Dendritic cell treated with granulocyte-macrophage colony-stimulating factor and Interleukin-4, amounts not matched to agents 40 ng/mL and 50 ng/mL, for 4 days (primary cell): Measurements from ENCODE around the gene IGFBP3.

ENCODE experiments used
- H3K27ac Mint-ChIP-seq: one replicate; pipeline ENCODE4 v1.8.0; 2022; ENCODE audit warnings: mild to moderate bottlenecking, mixed read lengths
- H3K27me3 Mint-ChIP-seq: one replicate; pipeline ENCODE4 v1.8.0; 2022; ENCODE audit warnings: mild to moderate bottlenecking, mixed read lengths
- H3K36me3 Mint-ChIP-seq: one replicate; pipeline ENCODE4 v1.8.0; 2022; ENCODE audit warnings: low read depth, mixed read lengths
- H3K4me1 Mint-ChIP-seq: one replicate; pipeline ENCODE4 v1.8.0; 2022; ENCODE audit warnings: low read depth, mixed read lengths
- H3K4me3 Mint-ChIP-seq: one replicate; pipeline ENCODE4 v1.8.0; 2022; ENCODE audit warnings: mild to moderate bottlenecking, moderate library complexity, mixed read lengths
- H3K9me3 Mint-ChIP-seq: one replicate; pipeline ENCODE4 v1.8.0; 2022; ENCODE audit warnings: mixed read lengths
- intact Hi-C: fragments of 100-400 bp; cut with micrococcal nuclease; formaldehyde crosslinking; loops from one replicate; pipeline ENCODE4 v1.15.0; 2022

Gene IGFBP3

GRCh38 chr7:45917658-45918057 is 3.4 kb downstream of the IGFBP3 start:
- no peaks in the 10 kb centered on the region for H3K4me1 Mint-ChIP-seq
- intact Hi-C loops, result loop anchor here (1.0 to 5.0 kb wide), 3 partner anchors 1170 to 1335 kb away; no protein-coding TSS in a partner anchor
- no peaks in the 10 kb centered on the region for H3K9me3 Mint-ChIP-seq
- no peak overlapping the region for H3K4me3 Mint-ChIP-seq
- no peak overlapping the region for H3K27ac Mint-ChIP-seq
- peaks cover 57% of the 10 kb centered on the region for H3K27me3 Mint-ChIP-seq
- H3K36me3 Mint-ChIP-seq, result no peaks in the 10 kb centered on the region

DNA sequence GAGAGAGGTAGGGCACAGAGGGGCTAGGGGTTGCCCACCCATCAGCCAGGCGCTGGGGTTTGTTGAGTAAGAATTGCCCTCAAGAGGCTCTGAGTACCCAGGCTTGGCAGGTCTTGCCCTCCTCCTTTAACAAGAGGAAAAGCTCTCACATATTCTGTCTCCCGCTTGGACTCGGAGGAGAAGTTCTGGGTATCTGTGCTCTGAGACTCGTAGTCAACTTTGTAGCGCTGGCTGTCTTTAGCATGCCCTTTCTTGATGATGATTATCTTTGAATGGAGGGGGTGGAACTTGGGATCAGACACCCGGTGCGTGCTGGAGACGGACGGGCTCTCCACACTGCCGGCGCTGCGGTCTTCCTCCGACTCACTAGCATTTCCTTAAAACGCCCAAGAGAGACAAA is 4.0 kb downstream of the IGFBP3 start:
- no peaks in the 10 kb centered on the region for H3K9me3 Mint-ChIP-seq
- H3K36me3 Mint-ChIP-seq, result no peaks in the 10 kb centered on the region
- intact Hi-C loops, result loop anchor here (1.0 to 5.0 kb wide), 2 partner anchors 1170 to 1263 kb away; no protein-coding TSS in a partner anchor
- H3K4me3 Mint-ChIP-seq, result no peak overlapping the region
- H3K27ac Mint-ChIP-seq, result no peak overlapping the region
- H3K27me3 Mint-ChIP-seq, result peaks cover 51% of the 10 kb centered on the region
- no peaks in the 10 kb centered on the region for H3K4me1 Mint-ChIP-seq

GRCh38 chr7:45915606-45916005 is 5.5 kb downstream of the IGFBP3 start:
- Mint-ChIP-seq H3K27ac (no peak overlapping the region), H3K9me3 (no peaks in the 10 kb centered on the region), H3K4me3 (no peak overlapping the region), H3K36me3 (no peaks in the 10 kb centered on the region), H3K27me3 (peaks cover 39% of the 10 kb centered on the region), H3K4me1 (no peaks in the 10 kb centered on the region)
- intact Hi-C loops, result loop anchor here (5.0 kb wide), 1 partner anchor 1172 kb away; no protein-coding TSS in a partner anchor

- Mint-ChIP-seq H3K27ac (no peak overlapping the region), H3K27me3 (peaks cover 34% of the 10 kb centered on the region), H3K36me3 (no peaks in the 10 kb centered on the region), H3K4me3 (no peak overlapping the region), H3K9me3 (no peaks in the 10 kb centered on the region), H3K4me1 (no peaks in the 10 kb centered on the region)
- intact Hi-C loops, result loop anchor here (5.0 kb wide), 1 partner anchor 1172 kb away; no protein-coding TSS in a partner anchor
These were observed 6.2 kb downstream of the IGFBP3 start for GRCh38 chr7:45914911-45915310.

- no peaks in the 10 kb centered on the region for H3K36me3 Mint-ChIP-seq
- no peaks in the 10 kb centered on the region for H3K9me3 Mint-ChIP-seq
- no peak overlapping the region for H3K4me3 Mint-ChIP-seq
- intact Hi-C loops, result no loop called here
- no peaks in the 10 kb centered on the region for H3K4me1 Mint-ChIP-seq
- H3K27ac Mint-ChIP-seq, result no peak overlapping the region
- H3K27me3 Mint-ChIP-seq, result peaks cover 18% of the 10 kb centered on the region
These were observed 8.1 kb downstream of the IGFBP3 start for GRCh38 chr7:45912972-45913371.

DNA sequence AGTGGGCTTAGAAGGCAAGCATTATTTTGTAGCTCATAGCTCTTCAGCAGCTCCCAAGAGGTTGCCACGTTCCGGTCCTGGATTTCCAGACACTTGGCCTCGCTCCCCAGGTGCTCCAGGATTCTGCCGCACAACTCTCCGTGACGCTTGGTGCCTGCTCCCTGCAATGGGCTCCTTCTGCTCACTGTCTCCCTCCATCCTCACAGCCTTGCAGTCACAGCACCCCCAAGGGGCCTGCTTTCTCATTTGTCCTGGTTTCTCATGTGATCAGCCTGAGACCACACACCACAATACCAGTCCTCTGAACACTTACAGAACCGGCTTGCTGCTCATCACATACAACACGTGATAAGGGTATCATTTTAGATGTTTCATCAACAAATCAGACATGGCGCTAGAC is 9.8 kb downstream of the IGFBP3 start:
- no peaks in the 10 kb centered on the region for H3K9me3 Mint-ChIP-seq
- no peak overlapping the region for H3K27ac Mint-ChIP-seq
- no peaks in the 10 kb centered on the region for H3K4me1 Mint-ChIP-seq
- intact Hi-C loops, result no loop called here
- no peak overlapping the region for H3K4me3 Mint-ChIP-seq
- peaks cover 8% of the 10 kb centered on the region for H3K27me3 Mint-ChIP-seq
- no peaks in the 10 kb centered on the region for H3K36me3 Mint-ChIP-seq

GRCh38 chr7:45910855-45911254 is 10.2 kb downstream of the IGFBP3 start:
- Mint-ChIP-seq H3K36me3 (no peaks in the 10 kb centered on the region), H3K4me3 (no peak overlapping the region), H3K27ac (no peak overlapping the region), H3K27me3 (peaks cover 7% of the 10 kb centered on the region), H3K4me1 (no peaks in the 10 kb centered on the region), H3K9me3 (no peaks in the 10 kb centered on the region)
- intact Hi-C loops, result no loop called here

- no peaks in the 10 kb centered on the region for H3K9me3 Mint-ChIP-seq
- no peak overlapping the region for H3K4me3 Mint-ChIP-seq
- H3K27me3 Mint-ChIP-seq, result peaks cover 6% of the 10 kb centered on the region
- H3K27ac Mint-ChIP-seq, result no peak overlapping the region
- intact Hi-C loops, result no loop called here
- H3K4me1 Mint-ChIP-seq, result no peaks in the 10 kb centered on the region
- H3K36me3 Mint-ChIP-seq, result no peaks in the 10 kb centered on the region
These were observed 11.5 kb downstream of the IGFBP3 start for GRCh38 chr7:45909561-45909960.

- no peaks in the 10 kb centered on the region for H3K36me3 Mint-ChIP-seq
- no peaks in the 10 kb centered on the region for H3K9me3 Mint-ChIP-seq
- no peak overlapping the region for H3K27ac Mint-ChIP-seq
- H3K4me3 Mint-ChIP-seq, result no peak overlapping the region
- intact Hi-C loops, result no loop called here
- no peaks in the 10 kb centered on the region for H3K4me1 Mint-ChIP-seq
- H3K27me3 Mint-ChIP-seq, result peaks cover 1% of the 10 kb centered on the region
These were observed 18.3 kb downstream of the IGFBP3 start for GRCh38 chr7:45902820-45903219.

DNA sequence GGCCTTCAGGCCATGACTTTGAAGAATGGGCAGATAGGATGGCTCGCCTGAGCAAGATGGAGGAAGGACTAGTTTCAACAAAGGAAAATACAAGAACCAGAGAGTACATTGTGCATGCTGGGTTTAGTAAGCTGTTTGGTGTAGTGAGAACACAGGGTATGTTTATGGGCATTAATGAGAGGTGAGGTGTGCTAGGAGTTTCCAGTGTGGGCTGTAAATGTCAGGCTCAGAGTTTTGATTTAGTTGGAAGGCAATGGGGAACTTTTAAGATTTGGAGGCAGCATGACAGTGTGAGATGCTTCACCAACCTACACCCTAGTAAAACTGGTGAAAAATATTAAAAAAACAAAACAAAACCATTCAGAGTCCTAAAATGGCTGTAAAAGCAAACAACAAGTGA is 19.5 kb downstream of the IGFBP3 start:
- H3K4me1 Mint-ChIP-seq, result no peaks in the 10 kb centered on the region
- no peaks in the 10 kb centered on the region for H3K9me3 Mint-ChIP-seq
- H3K4me3 Mint-ChIP-seq, result no peak overlapping the region
- intact Hi-C loops, result no loop called here
- H3K36me3 Mint-ChIP-seq, result no peaks in the 10 kb centered on the region
- no peak overlapping the region for H3K27ac Mint-ChIP-seq
- H3K27me3 Mint-ChIP-seq, result peaks cover 1% of the 10 kb centered on the region

GRCh38 chr7:45898222-45898621 is 22.9 kb downstream of the IGFBP3 start:
- intact Hi-C loops, result no loop called here
- Mint-ChIP-seq H3K36me3 (no peaks in the 10 kb centered on the region), H3K27me3 (peaks cover 12% of the 10 kb centered on the region), H3K4me3 (no peak overlapping the region), H3K4me1 (no peaks in the 10 kb centered on the region), H3K9me3 (no peaks in the 10 kb centered on the region), H3K27ac (no peak overlapping the region)

DNA sequence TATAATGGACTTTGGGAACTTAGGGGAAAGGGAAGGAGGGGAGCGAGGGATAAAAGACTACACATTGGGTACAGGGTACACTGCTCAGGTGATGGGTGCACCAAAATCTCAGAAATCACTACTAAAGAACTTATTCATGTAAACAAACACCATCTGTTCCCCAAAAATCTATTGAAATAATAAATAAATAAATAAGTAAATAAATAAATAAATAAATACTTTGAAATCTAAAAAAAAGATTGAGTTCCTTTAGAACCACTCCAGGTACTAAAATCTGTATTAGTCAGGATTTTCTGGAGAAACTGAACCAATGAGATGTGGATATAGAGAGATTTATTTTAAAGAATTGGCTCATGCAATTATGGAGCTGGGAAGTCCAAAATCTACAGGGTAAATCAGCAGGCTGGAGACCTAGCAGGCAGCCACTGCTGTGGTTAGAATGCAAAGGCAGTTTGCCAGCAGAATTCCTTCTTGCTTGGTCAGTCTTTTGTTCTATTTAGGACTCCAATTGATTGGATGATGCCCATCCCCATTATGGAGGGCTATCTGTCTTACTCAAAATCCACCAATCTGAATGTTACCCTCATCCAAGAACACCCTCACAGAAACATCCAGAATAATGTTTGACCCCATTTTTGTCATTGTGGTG is 23.9 kb downstream of the IGFBP3 start:
- no peak overlapping the region for H3K4me3 Mint-ChIP-seq
- no peaks in the 10 kb centered on the region for H3K36me3 Mint-ChIP-seq
- H3K9me3 Mint-ChIP-seq, result no peaks in the 10 kb centered on the region
- no peak overlapping the region for H3K27ac Mint-ChIP-seq
- H3K4me1 Mint-ChIP-seq, result no peaks in the 10 kb centered on the region
- H3K27me3 Mint-ChIP-seq, result peaks cover 13% of the 10 kb centered on the region
- intact Hi-C loops, result no loop called here

- Mint-ChIP-seq H3K27ac (no peak overlapping the region), H3K27me3 (peaks cover 24% of the 10 kb centered on the region), H3K36me3 (no peaks in the 10 kb centered on the region), H3K9me3 (no peaks in the 10 kb centered on the region), H3K4me3 (no peak overlapping the region), H3K4me1 (no peaks in the 10 kb centered on the region)
- intact Hi-C loops, result no loop called here
These were observed 26.4 kb downstream of the IGFBP3 start for GRCh38 chr7:45894665-45895062.

DNA sequence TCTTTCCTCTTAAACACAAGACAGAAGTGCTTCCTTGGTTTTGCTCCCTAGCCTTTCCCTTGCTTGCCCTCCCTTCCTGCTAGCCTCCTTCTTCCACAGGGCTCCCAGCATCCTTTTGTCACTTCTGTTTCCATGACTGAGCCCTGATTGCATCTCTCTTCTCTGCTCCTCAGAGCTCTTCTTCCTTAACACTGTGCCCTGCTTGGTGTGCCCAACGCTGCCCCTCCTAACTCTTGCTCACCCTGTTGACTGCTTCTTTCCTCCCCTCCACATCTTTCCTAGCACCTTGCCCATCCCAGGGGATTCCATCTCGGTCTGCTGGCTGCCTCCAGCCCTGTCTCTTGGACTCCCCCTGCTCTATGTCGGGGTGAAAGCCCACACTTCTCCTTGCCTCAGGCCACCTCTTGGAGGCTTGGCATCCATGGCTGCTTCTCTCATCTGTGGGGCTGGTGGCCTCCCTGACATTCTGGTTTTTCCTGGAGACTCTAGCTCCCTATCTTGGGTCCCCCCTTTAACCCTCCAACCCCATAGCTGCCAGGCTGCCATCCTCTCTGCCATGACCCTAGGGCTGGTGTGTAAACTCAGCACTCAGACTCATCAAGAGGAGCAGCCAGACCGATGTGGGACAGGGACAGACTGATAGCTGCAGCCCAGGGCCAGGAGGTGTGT is 26.9 kb downstream of the IGFBP3 start:
- Mint-ChIP-seq H3K27me3 (peaks cover 29% of the 10 kb centered on the region), H3K9me3 (no peaks in the 10 kb centered on the region), H3K36me3 (no peaks in the 10 kb centered on the region), H3K4me1 (no peaks in the 10 kb centered on the region), H3K4me3 (no peak overlapping the region), H3K27ac (no peak overlapping the region)
- intact Hi-C loops, result no loop called here
